Body of pancreas (tissue), 4 donors: ENCODE measurements around the gene RPH3AL.

Experiments
- POLR2A ChIP-seq, 3 donors: fragments of 450-650 bp; IDR thresholded peaks; one replicate each; pipeline ENCODE4 v1.6.1; 2016; ENCODE audit warnings: antibody characterized with exemption in 3 of 3, mild to moderate bottlenecking in 2 of 3
- TF ChIP-seq, protein P1 (sequence below), 7 experiments: fragments of 450-650 bp in 4 of 7; fragments of 200-600 bp in 3 of 7; sonication (generic) in 3 of 7; IDR thresholded peaks; one replicate each; pipeline ENCODE4 v1.5.1; 2016 to 2019; ENCODE audit warnings: antibody characterized with exemption in 7 of 7

DNA sequence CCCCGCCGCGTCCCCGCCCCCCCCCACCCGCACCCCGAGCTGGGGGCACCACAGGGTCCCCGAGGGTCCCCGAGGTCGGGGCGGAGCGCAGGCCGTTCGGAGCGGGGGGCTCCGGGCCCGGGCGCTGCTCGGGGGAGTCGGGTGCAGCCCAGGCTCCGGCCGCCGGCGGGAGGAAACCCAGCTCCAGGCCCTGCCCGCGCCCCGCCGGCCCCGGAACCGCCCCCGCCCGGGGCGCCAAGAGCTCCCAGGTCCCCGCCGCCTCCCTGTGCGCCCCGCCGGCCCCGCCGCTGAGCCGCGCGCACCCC, 33.2 kb upstream of the RPH3AL start:
- TF ChIP-seq, protein P1, sequence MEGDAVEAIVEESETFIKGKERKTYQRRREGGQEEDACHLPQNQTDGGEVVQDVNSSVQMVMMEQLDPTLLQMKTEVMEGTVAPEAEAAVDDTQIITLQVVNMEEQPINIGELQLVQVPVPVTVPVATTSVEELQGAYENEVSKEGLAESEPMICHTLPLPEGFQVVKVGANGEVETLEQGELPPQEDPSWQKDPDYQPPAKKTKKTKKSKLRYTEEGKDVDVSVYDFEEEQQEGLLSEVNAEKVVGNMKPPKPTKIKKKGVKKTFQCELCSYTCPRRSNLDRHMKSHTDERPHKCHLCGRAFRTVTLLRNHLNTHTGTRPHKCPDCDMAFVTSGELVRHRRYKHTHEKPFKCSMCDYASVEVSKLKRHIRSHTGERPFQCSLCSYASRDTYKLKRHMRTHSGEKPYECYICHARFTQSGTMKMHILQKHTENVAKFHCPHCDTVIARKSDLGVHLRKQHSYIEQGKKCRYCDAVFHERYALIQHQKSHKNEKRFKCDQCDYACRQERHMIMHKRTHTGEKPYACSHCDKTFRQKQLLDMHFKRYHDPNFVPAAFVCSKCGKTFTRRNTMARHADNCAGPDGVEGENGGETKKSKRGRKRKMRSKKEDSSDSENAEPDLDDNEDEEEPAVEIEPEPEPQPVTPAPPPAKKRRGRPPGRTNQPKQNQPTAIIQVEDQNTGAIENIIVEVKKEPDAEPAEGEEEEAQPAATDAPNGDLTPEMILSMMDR (IDR thresholded peaks at IDR 0.05), result no peak
- TF ChIP-seq POLR2A (IDR thresholded peaks at IDR 0.05), result no peak
